Astrocyte of the cerebellum (primary cell): ENCODE measurements around the gene GYG2.
"Not testable (repeated sequence)": the region's sequence is repeated elsewhere in the genome, so short reads cannot be mapped to it uniquely, and the experiment has no call there.

Experiments used
- DNase-seq: peaks from one replicate; pipeline ENCODE4 v3.0.0-alpha.2; 2011; ENCODE audit warnings: low read depth
- H3K4me3 ChIP-seq: 2 replicates; pipeline ENCODE4 v1.5.1; 2011; ENCODE audit warnings: mild to moderate bottlenecking, low read depth, low read length, moderate library complexity
- in situ Hi-C: cut with HindIII; loops from 2 replicates; pipeline ENCODE4 v1.10.0; 2017; ENCODE audit warnings: low sequenced_read_pairs
- TF ChIP-seq, protein P1 (sequence below): IDR thresholded peaks from 2 replicates; pipeline ENCODE4 v1.5.1; 2012; ENCODE audit warnings: low read length, low read depth, moderate library complexity, mild to moderate bottlenecking; ENCODE audit errors: missing control alignments

GYG2 gene

DNA sequence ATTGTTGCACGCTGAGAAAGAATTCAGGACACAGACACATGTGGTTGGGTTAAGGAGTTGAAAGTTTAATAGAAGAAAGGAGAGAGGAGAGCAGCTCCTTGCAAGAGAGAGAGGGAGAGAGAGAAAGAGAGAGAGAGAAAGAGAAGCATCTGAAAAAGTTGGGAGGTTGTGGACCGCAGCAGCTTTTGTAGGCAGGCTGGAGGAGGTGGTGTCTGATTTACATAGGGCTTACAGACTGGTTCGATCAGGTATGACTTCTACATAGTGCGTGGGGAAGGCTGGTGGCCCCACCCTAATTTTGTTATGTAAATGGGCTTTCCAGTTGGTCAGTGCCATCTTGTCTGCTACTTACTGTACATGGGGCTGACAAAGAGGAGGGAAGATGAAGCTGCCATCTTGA, 27.5 kb upstream of the GYG2 start:
- in situ Hi-C loops: loop anchor here (25.0 kb wide), 1 partner anchor 114 kb away; the partner anchor contains the start of gene CD99

DNA sequence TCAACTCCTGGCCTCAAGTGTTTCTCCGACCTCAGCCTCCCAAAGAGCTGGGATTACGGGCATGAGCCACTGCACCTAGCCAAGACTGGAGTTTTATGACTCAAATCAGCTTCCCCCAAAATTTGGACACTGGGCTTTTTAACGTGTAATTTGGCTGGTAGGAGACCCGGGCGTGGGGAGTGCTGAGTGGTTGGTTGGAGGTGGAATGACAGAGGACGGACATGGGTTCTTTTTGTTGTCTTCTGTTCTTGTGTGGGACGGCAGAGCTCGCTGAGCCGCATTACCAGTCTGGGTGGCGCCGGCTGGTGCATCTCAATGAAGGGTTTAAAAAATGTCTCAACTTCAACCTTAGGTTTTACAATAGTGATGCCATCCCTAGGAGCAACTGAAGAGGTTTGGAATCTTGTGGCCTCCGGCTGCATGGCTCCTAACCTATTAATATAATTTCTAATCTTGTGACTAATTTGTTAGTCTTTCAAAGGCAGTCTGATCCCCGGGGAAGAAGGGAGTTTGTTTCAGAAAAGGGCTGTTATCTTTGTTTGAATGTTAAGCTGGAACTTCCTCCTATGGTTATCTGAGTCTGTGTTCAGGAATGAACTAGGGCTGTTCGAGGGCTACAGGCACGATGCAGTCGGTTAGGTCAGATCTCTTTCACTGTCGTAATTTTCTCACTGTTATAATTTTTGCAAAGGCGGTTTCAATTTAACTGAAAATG, 26.2 kb upstream of the GYG2 start:
- H3K4me3 ChIP-seq, DNase-seq: not testable (repeated sequence)
- in situ Hi-C loops: loop anchor here (25.0 kb wide), 1 partner anchor 115 kb away; the partner anchor contains the start of gene CD99

More for the DNA sequence above, 27.5 kb upstream of the GYG2 start:
- DNase-seq: no peak
- TF ChIP-seq, protein P1, sequence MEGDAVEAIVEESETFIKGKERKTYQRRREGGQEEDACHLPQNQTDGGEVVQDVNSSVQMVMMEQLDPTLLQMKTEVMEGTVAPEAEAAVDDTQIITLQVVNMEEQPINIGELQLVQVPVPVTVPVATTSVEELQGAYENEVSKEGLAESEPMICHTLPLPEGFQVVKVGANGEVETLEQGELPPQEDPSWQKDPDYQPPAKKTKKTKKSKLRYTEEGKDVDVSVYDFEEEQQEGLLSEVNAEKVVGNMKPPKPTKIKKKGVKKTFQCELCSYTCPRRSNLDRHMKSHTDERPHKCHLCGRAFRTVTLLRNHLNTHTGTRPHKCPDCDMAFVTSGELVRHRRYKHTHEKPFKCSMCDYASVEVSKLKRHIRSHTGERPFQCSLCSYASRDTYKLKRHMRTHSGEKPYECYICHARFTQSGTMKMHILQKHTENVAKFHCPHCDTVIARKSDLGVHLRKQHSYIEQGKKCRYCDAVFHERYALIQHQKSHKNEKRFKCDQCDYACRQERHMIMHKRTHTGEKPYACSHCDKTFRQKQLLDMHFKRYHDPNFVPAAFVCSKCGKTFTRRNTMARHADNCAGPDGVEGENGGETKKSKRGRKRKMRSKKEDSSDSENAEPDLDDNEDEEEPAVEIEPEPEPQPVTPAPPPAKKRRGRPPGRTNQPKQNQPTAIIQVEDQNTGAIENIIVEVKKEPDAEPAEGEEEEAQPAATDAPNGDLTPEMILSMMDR: no peak
- H3K4me3 ChIP-seq: no peak overlapping the region

DNA sequence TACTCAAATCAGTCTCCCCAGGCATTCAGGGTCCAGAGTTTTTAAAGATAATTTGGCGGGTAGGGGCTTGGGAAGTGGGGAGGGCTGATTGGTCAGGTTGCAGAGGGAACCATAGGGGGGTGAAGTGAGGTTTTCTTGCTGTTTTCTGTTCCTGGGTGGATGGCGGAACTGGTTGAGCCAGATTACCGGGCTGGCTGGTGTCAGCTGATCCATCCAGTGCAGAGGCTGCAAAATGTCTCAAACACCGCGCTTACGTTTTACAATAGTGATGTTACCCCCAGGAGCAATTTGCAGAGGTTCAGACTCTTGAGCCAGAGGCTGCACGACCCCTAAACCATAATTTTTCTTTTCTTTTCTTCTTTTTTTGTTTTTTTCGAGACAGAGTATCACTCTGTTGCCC, 25.2 kb upstream of the GYG2 start:
- H3K4me3 ChIP-seq, DNase-seq: not testable (repeated sequence)
- in situ Hi-C loops: loop anchor here (25.0 kb wide), 1 partner anchor 116 kb away; the partner anchor contains the start of gene CD99

DNA sequence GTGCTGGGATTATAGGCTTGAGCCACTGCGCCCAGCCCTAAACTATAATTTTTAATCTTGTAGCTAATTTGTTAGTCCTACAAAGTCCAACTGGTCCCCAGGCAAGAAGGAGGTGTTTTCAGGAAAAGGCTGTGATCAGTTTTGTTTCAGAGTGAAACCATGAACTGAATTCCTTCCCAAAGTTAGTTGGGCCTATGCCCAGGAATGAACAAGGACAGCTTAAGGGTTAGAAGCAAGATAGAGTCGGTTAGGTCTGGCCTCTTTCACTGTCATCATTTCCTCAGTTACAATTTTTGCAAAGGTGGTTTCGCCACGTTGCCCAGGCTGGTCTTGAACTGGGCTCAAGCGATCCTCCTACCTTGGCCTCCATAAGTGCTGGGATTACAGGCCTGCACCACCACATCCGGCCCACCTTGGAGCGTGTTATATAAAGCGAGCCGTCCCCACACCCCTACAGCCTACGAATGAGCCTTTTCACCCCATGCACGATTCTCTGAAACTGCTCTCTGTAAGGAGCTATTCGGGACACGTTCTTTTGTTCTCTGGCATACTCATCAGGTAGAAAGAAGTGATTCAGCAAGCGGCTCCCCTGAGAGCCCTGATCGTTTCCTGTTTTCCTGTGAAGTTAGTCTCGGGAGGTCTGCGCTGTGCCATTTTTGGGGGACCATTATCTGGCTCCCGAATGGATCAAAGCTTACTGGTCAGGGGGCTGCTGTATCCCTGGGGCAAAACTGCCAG, 24.5 kb upstream of the GYG2 start:
- not testable (repeated sequence) for DNase-seq, H3K4me3 ChIP-seq
- in situ Hi-C loops: loop anchor here (25.0 kb wide), 1 partner anchor 117 kb away; the partner anchor contains the start of gene CD99

DNA sequence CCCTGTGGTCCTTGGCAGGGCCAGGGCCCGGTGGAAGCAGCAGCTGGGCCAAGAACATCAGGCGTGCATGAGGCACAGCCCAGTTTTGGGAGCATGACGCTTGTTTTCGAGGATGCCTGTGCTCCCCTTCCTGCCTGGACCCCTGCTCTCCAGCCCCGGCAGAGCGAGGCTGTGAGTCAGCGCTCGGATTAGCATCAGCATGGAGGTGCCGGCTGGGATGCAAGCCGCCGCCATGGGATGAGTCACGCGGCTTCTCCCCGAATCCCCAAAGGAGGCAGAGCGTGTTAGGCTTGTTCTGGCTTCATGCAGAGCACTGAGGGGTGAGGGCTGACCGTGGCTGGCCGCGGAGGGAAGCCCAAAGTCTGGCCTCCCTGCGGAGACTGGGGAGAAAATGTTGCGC, 23.9 kb upstream of the GYG2 start:
- DNase-seq: peak; percentile 29

DNA sequence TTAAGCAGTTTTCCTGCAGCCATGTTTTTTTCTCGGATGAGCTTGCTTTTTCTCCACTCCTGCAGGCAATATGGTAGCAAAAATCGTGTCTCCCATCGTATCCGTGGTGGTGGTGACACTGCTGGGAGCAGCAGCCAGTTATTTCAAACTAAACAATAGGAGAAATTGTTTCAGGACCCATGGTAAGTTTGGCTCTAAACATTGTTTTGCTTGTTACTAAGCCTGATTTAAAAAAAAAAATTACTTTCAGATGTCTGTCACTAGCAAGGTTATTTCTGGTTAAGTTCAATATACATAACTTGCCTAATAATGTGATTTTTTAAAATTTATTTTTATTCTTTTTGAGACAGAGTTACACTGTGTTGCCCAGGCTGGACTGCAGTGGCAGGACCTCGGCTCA, 17.5 kb upstream of the GYG2 start:
- DNase-seq: no peak
- in situ Hi-C loops: loop anchor here (25.0 kb wide), 1 partner anchor 124 kb away; the partner anchor contains the start of gene CD99
- no peak overlapping the region for H3K4me3 ChIP-seq
- TF ChIP-seq, protein P1: no peak

More for the DNA sequence above, 23.9 kb upstream of the GYG2 start:
- in situ Hi-C loops: loop anchor here (25.0 kb wide), 1 partner anchor 118 kb away; the partner anchor contains the start of gene CD99
- not testable (repeated sequence) for H3K4me3 ChIP-seq

DNA sequence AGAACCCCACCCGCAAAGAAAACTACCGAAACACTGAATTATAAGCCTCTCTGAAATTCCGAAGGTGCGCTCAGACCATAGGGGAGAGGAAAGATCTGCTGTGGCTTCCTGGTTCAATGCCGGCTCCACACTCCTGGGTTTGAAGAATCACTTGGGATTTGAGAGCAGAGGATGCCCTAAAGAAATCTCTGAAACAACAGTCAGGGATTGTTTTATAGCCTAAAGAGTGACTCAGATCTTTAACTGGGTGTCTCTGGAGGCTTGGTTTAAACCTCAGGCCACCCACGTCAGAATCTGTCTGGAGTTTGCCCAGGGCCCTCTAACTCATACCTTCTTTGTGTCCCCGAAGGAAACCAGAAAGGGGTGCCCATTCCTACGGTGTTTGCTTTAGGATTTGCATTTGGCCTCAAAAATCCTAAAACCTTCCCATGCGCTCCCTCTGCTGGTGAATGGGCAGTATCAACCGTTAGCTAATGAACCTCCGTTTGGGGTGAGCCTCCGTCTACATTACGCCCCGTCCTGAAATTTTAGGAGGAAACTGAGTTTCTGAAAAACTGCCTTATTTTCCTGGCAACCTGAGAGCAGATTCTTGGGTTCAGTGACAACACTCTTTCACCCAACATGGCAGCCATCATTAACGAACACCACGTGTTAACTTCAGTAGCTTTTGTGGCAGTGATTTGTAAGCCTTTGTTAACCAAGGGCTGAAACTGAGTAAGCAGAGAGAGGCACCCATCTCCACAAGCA, 16.4 kb upstream of the GYG2 start:
- in situ Hi-C loops: loop anchor here (25.0 kb wide), 1 partner anchor 125 kb away; the partner anchor contains the start of gene CD99
- peak; percentile 26 for DNase-seq
- H3K4me3 ChIP-seq: not testable (repeated sequence)
- TF ChIP-seq, protein P1: peak; percentile 66

DNA sequence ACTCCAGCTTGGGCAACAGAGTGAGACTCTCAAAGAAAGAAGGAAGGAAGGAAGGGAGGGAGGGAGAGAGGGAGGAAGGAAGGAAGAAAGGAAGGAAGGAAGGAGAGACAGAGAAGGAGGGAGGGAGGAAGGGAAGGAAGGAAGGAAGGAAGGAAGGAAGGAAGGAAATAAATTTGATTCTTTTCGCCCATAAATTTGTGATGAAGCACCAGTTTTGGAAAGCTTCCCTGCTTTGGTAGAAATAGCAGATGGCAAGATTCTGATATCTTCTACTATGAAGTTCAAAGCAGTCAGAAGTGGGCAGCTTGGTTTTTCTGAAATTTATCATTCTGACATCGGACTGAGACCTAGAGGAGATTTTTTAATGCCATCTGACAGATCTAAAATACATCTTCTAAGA, 11.7 kb upstream of the GYG2 start:
- TF ChIP-seq, protein P1: no peak

More for the DNA sequence above, 11.7 kb upstream of the GYG2 start:
- in situ Hi-C loops: loop anchor here (25.0 kb wide), 1 partner anchor 130 kb away; the partner anchor contains the start of gene CD99
- H3K4me3 ChIP-seq: no peak overlapping the region
- no peak for DNase-seq
